GM13976 (cell line): Measurements from ENCODE around the gene SHOX.
"Not testable (repeated sequence)": the region's sequence is repeated elsewhere in the genome, so short reads cannot be mapped to it uniquely, and the experiment has no call there.

Experiments
- DNase-seq: peaks from one replicate; pipeline ENCODE4 v3.0.0; 2012; ENCODE audit warnings: low spot score
- CTCF ChIP-seq: IDR thresholded peaks from 2 replicates; pipeline ENCODE4 v1.5.1; 2012; ENCODE audit warnings: borderline replicate concordance, mild to moderate bottlenecking; ENCODE audit not compliant: insufficient read depth; ENCODE audit errors: extremely low read depth, missing control alignments, control extremely low read depth
- in situ Hi-C: fragments of 300-500 bp; cut with MboI; formaldehyde crosslinking; loops from one replicate; pipeline ENCODE4 v1.12.0; 2022; ENCODE audit warnings: low sequenced_read_pairs, mixed read lengths, inconsistent platforms; ENCODE audit not compliant: unreplicated experiment

Gene SHOX

GRCh38 chrX:630612-631496 is at the start of gene SHOX:
SHOX (plus strand) TSS chrX:630791; CDS start chrX:630898, 107 bp downstream.
- no peak for TF ChIP-seq CTCF
- DNase-seq = no peak
- in situ Hi-C loops = no loop called here

- DNase-seq = no peak
- TF ChIP-seq CTCF = no peak
- in situ Hi-C loops = no loop called here
These were observed 49.5 kb upstream of the SHOX start for GRCh38 chrX:581066-581465.

- in situ Hi-C loops = no loop called here
These were observed 48.8 kb upstream of the SHOX start for GRCh38 chrX:581720-582298.

GRCh38 chrX:584572-584971 is 46.0 kb upstream of the SHOX start:
- DNase-seq = no peak
- in situ Hi-C loops = no loop called here
- TF ChIP-seq CTCF = no peak

More at GRCh38 chrX:581720-582298, 48.8 kb upstream of the SHOX start:
- no peak for DNase-seq
- TF ChIP-seq CTCF = no peak

- in situ Hi-C loops = no loop called here
- no peak for DNase-seq
- no peak for TF ChIP-seq CTCF
These were observed 45.3 kb upstream of the SHOX start for GRCh38 chrX:585115-585808.

- DNase-seq = no peak
- no peak for TF ChIP-seq CTCF
- in situ Hi-C loops = no loop called here
These were observed 44.2 kb upstream of the SHOX start for GRCh38 chrX:586351-586750.

- DNase-seq = not testable (repeated sequence)
These were observed 41.3 kb upstream of the SHOX start for GRCh38 chrX:589261-589660.

More at GRCh38 chrX:589261-589660, 41.3 kb upstream of the SHOX start:
- in situ Hi-C loops = not testable (repeated sequence)
